Measurements from ENCODE around the gene CDS2.
A peak's percentile ranks its signal among the peaks of the same experiment; 100 is the strongest.

Gene CDS2

DNA sequence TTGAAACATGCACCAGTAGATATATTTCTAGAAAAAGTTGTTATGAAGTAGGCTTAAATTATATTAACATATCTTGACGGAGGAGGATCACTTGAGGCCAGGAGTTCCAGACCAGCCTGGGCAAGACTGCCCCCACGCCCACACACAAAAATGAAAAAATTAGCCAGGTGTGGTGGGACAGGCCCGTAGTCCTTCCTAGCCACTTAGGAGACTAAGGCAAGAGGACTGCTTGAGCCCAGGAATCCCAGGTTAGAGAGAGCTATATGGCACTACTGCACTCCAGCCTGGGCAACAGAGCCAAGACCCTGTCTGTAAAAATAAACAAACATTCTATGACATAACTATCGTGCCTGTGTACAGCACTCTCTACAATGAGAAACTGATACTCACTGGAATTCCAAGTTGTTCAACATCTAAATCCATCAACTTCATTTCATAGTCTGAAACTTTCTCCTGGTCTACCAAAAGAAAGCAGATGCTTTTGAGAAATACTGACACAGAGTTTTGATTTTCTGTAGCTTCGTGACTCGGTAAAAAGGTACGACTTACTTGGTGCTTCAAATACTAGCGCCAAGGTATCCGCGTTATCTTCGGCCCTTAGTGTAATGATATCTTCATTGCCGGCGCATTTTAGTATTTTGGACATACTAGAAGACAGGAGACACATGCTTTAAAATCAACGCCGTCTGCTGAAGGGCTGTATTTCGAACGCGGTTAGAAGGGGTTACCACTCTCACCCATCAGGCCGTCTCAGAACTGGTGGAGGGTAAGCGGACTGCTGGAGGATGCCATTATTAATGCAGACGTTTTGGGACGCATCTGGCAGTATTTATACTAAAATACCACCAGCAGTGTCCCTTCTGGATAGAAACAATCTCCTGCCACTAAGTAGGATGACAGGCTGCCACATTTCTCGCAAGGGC, 8.3 kb upstream of the CDS2 start:
- TF ChIP-seq, protein P1, sequence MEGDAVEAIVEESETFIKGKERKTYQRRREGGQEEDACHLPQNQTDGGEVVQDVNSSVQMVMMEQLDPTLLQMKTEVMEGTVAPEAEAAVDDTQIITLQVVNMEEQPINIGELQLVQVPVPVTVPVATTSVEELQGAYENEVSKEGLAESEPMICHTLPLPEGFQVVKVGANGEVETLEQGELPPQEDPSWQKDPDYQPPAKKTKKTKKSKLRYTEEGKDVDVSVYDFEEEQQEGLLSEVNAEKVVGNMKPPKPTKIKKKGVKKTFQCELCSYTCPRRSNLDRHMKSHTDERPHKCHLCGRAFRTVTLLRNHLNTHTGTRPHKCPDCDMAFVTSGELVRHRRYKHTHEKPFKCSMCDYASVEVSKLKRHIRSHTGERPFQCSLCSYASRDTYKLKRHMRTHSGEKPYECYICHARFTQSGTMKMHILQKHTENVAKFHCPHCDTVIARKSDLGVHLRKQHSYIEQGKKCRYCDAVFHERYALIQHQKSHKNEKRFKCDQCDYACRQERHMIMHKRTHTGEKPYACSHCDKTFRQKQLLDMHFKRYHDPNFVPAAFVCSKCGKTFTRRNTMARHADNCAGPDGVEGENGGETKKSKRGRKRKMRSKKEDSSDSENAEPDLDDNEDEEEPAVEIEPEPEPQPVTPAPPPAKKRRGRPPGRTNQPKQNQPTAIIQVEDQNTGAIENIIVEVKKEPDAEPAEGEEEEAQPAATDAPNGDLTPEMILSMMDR (IDR thresholded peaks at IDR 0.05; ENCODE audit: low read depth, low read length, missing control alignments), result no peak
- DNase-seq (ENCODE audit: extremely low read depth, low read depth), result no peak
- peak overlapping the region; percentile 83 for H3K4me3 ChIP-seq (replicated peaks; ENCODE audit: low read depth, low read length)

DNA sequence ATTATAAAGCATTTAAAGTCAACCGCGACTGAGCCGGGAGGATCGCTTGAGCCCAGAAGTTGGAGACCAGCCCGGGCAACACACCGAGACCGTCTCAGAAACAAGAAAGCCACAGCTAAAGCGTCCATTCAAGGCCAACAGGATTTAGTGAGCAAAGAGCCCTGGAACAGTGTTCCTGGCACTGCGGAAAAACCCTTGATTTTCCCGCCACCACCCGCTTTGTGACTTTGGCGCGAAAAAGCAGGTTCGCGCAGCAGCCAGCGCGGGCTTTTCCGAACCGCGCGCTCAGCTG, 7.7 kb upstream of the CDS2 start:
- TF ChIP-seq, protein P1 (IDR thresholded peaks at IDR 0.05; ENCODE audit: low read depth, low read length, missing control alignments), result no peak
- peak overlapping the region; percentile 83 for H3K4me3 ChIP-seq (replicated peaks; ENCODE audit: low read depth, low read length)
- DNase-seq (ENCODE audit: extremely low read depth, low read depth), result no peak

DNA sequence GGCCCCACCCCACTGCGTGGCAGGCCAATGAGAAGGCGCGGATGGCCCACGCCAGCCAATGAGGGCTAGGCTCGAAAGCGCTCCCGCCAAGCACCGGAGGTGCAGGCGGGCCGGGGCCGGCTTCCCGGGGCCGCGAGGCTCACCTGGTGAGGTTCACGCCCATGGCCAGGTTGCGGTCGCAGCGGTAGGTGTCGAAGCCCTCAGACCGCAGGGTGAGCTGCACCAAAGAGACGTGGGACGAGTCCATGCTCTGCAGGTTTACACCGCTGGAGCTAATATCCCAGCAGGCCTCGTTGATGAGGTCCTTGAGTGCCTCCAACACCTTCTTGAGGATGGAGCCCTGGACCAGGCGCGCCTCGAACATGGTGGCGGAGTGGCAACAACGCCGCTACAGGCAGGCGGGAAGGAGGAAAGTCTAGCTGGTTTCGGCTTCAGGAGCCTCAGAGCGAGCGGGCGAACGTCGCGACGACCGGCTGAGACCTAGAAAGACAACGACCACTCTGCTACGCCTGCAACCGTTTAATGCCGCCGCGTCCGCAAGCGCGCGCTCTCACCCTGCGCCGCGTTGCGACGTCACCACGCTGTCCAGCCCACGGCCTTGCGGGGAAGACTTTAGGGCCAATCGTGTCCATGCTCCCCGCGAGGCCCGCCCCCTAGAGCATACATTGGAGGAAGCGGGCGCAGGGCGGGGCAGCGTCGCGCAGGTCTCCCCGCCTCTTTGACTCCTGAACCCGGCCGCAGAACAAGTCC, 7.2 kb upstream of the CDS2 start, which contains the start of gene PCNA:
Gene PCNA (minus strand): TSS at position 524 of the 750 bp plus-strand sequence. CDS start 160 bp downstream, at position 364.
- peak within 1 kb of the TSS; percentile 83 for H3K4me3 ChIP-seq (replicated peaks; ENCODE audit: low read depth, low read length)
- TF ChIP-seq, protein P1 (IDR thresholded peaks at IDR 0.05; ENCODE audit: low read depth, low read length, missing control alignments), result no peak
- DNase-seq (ENCODE audit: extremely low read depth, low read depth), result peak; percentile 90

DNA sequence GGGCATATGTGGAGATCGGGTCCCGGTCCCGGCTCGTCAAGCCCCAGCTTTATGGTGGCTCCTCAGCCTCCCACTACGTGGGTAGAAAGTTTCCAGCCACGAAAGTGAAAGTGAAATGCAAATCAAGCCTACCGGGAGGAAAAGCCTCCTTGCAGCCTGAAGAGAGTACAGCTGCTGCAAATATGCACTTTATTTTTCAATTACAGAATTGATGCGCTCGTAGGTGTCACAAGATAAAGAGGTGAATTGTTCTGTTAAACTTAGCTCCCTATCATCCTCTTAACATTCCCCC, 6.7 kb upstream of the CDS2 start:
- TF ChIP-seq, protein P1 (IDR thresholded peaks at IDR 0.05; ENCODE audit: low read depth, low read length, missing control alignments), result no peak
- peak overlapping the region; percentile 83 for H3K4me3 ChIP-seq (replicated peaks; ENCODE audit: low read depth, low read length)

DNA sequence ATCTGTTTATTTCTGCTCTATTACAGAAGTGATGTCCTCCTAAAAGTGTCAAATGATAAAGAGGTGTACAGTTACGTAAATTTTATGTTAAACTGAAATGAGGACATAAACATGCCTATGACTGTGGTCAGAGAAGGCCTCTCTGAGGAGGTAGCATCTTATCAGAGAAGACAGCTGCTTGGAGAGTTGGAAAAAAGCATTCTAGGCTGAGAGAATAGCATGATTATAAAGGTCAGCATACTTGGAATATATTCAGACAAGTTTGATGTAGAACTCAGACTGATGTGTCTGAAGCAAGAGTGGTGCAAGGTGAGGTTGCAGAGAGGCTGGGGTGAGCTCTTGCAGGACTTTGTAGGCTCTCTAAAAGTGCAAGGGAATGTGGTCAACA, 3.9 kb upstream of the CDS2 start:
- TF ChIP-seq, protein P1 (IDR thresholded peaks at IDR 0.05; ENCODE audit: low read depth, low read length, missing control alignments), result no peak
- DNase-seq (ENCODE audit: extremely low read depth, low read depth), result no peak

More for the DNA sequence above, 6.7 kb upstream of the CDS2 start:
- no peak for DNase-seq (ENCODE audit: extremely low read depth, low read depth)

DNA sequence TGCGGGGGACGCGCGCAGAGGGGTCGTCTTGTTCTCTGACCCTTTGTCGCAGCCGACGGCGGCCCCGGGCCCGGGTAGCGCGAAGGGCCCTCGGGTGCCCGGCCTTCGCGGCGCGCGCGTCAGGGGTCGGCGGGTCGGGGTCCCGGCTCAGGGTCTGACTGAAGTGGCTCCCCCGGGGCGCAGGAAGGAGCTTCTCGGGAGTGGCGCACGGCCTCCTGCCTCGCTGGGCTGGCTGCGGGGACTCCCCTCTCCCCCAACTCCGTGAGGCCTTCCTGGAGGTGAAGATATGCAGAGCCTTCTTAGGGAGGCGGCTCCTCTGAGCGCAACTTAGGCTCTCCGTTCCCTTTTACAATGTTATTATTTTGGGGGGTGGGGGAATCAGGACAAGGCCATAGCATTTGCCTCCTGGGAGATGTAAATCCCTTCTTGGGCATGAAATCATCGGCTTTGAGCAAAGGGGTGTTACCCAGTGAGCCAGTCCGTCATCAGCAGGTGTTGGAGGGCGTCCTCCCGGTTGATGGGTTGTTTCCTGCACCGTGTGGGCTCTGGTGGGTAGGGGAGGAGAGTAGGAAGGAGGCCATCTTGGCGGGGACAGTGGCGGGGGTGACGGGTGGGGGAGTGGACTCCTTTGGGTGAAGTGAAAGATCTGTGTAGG, 523 bp downstream of the CDS2 start:
- TF ChIP-seq, protein P1 (IDR thresholded peaks at IDR 0.05; ENCODE audit: low read depth, low read length, missing control alignments), result no peak
- peak overlapping the region; percentile 81 for H3K4me3 ChIP-seq (replicated peaks; ENCODE audit: low read depth, low read length)
- DNase-seq (ENCODE audit: extremely low read depth, low read depth), result no peak

More for the DNA sequence above, 3.9 kb upstream of the CDS2 start:
- H3K4me3 ChIP-seq (replicated peaks; ENCODE audit: low read depth, low read length), result no peak overlapping the region
